Heart left ventricle (tissue), 16 donors: ENCODE results near the gene DMGDH. TPM values are rescaled to one million over a fixed set of nuclear protein-coding genes. Genes with fewer than 3 reads are reported as not detected.
A peak's percentile ranks its signal among the peaks of the same experiment; 100 is the strongest.

Experiments used
- ATAC-seq, 4 donors: fragments of 200-7000 bp; cut with Tn5 transposase; one replicate each; pipeline ENCODE4 v1.9.1; 2020 to 2022; ENCODE audit warnings: moderate library complexity in 4 of 4, mild to moderate bottlenecking in 3 of 4, moderate number of reproducible peaks in 1 of 4
- DNase-seq, 5 donors: peaks; one replicate each; pipeline ENCODE4 v3.0.0-alpha.2; 2020
- H3K27ac ChIP-seq, 12 donors: fragments of 200-600 bp; sonication (generic) in 4 of 12; one replicate each; pipeline versions ENCODE4 v1.5.0 to v1.8.0; 2016 to 2022; ENCODE audit warnings: mild to moderate bottlenecking in 2 of 12
- H3K27me3 ChIP-seq, 9 donors: fragments of 200-600 bp; sonication (generic) in 2 of 9; one replicate each; pipeline versions ENCODE4 v1.5.1 to v1.8.0; 2016 to 2022; ENCODE audit warnings: mild to moderate bottlenecking in 3 of 9
- H3K36me3 ChIP-seq, 9 donors: fragments of 200-600 bp; sonication (generic) in 2 of 9; one replicate each; pipeline versions ENCODE4 v1.5.0 to v1.8.0; 2018 to 2022; ENCODE audit warnings: mild to moderate bottlenecking in 2 of 9
- H3K4me1 ChIP-seq, 12 donors: fragments of 200-600 bp; sonication (generic) in 4 of 12; one replicate each; pipeline versions ENCODE4 v1.5.0 to v1.8.0; 2016 to 2022; ENCODE audit warnings: mild to moderate bottlenecking in 3 of 12
- H3K4me3 ChIP-seq, 12 donors: fragments of 200-600 bp; sonication (generic) in 4 of 12; one replicate each; pipeline versions ENCODE4 v1.5.0 to v1.8.0; 2017 to 2022; ENCODE audit warnings: mild to moderate bottlenecking in 9 of 12, moderate library complexity in 4 of 12
- H3K9me3 ChIP-seq, 12 donors: fragments of 200-600 bp; sonication (generic) in 4 of 12; one replicate each; pipeline versions ENCODE4 v1.5.0 to v1.8.0; 2016 to 2022; ENCODE audit warnings: mild to moderate bottlenecking in 1 of 12
- CTCF ChIP-seq, 12 donors: fragments of 200-600 bp; sonication (generic) in 4 of 12; IDR thresholded peaks; one replicate each; pipeline versions ENCODE4 v1.5.0 to v1.8.0; 2018 to 2022; ENCODE audit warnings: antibody characterized with exemption in 12 of 12, mild to moderate bottlenecking in 5 of 12
- POLR2A ChIP-seq, 2 donors: fragments of 450-650 bp; IDR thresholded peaks; one replicate each; pipeline ENCODE4 v1.6.1; 2017; ENCODE audit warnings: antibody characterized with exemption in 2 of 2, mild to moderate bottlenecking in 2 of 2, moderate library complexity in 2 of 2
- WGBS, 4 donors: extraction: QIAGEN DNeasy Blood & Tissue Kit in 2 of 4; methylation state at CpG; one replicate each; pipeline versions ENCODE4 v1.1.5 to v1.1.7; 2013 to 2018; 5-methylcytosine and 5-hydroxymethylcytosine counted together
- intact Hi-C, 10 donors: fragments of 100-400 bp; cut with DNase I; formaldehyde crosslinking; loops; one replicate each; pipeline versions ENCODE4 v1.11.1 to v1.14.2; 2022
- polyA plus RNA-seq, 2 donors: library from polyadenylated mRNA; stranded (reverse); fragments of 200-250 nt; gene quantifications; one replicate each; pipeline ENCODE4 v1.2.3, GENCODE V29; 2013
- total RNA-seq, 9 donors: library from RNA; depleted of rRNA in 2 of 9; stranded (reverse); fragments of >200 nt in 2 of 9; fragmentation: NEBNext Ultra II Directional in 3 of 9; extraction: Animal tissue kit (Norgen Biotek cat#: 25700) in 3 of 9; gene quantifications; one replicate each; pipeline versions ENCODE4 v1.1.0 to v1.2.4, GENCODE V29; 2016 to 2023
- donor health status: ischemic (EF 13 %, LVEDD 7.1; RV severe dilation, severe dysfunction).
- donor health status: healthy with polysubstance abuse.
- donor health status: DM: no; HTN: yes; CAD: no.
- donor health status: DM: no; HTN: no; CAD: no.
- donor health status: ischemic (EF 25% LVEDD 6.9; RV normal size, moderate dysfunction).
- donor health status: ischemic (EF 25% LVEDD 5.7; RV mildly dilated, moderate dysfunction).
- donor health status: healthy.
- donor health status: DM: yes; HTN: yes; CAD: no.
- donor health status: ischemic (EF 35%, LVEDD 5.7; RV mildly dilated, moderate dysfunction).
- donor health status: nonischemic (EF 11% LVEDD 7.7; RV severe dilation, severe dysfunction).
- donor health status: DM: yes; HTN: yes; CAD: no.
- donor health status: PGD.
- donor health status: ischemic (EF 29% LVEDD 5.4; RV normal size, mild dysfunction).
- donor health status: nonischemic (EF 23%, LVEDD 6.1; RV moderate dilation, normal function).

DMGDH gene
- total and polyA plus RNA-seq, 11 donors, result 0.25 to 3.2 (median 2.2) TPM

GRCh38 chr5:79111387-79111959, 42.0 kb upstream of the DMGDH start, which contains the start of gene BHMT:
Gene BHMT, plus strand, starts transcription at chr5:79111809. Its CDS starts 77 bp downstream, at chr5:79111886.
- WGBS, 4 donors, result 20 to 42% (median 23%) methylated on average over 8 to 32 of the region's 32 CpGs
- no peak for DNase-seq
- intact Hi-C loops, result loop anchor here in 2 of 10 donors (5.0 kb wide), 2 partner anchors 84 to 89 kb away; no protein-coding TSS in a partner anchor
- peak in 2 of 4 donors; percentile 28 to 36 for ATAC-seq
- TF ChIP-seq POLR2A (IDR thresholded peaks at IDR 0.05), result no peak
- no peak for TF ChIP-seq CTCF (IDR thresholded peaks at IDR 0.05)
- H3K27me3 ChIP-seq, result peaks cover 9 to 61% (median 31%) of the 10 kb centered on the region in 9 donors
- no peak within 1 kb of the TSS for H3K27ac ChIP-seq
- H3K36me3 ChIP-seq, result no peaks in the 10 kb centered on the region
- H3K4me3 ChIP-seq, result peak within 1 kb of the TSS in 5 of 12 donors; percentile 8 to 19 (median 12)
- no peaks in the 10 kb centered on the region for H3K9me3 ChIP-seq
- peaks cover 0 to 27% (median 2%) of the 10 kb centered on the region in 12 donors for H3K4me1 ChIP-seq

GRCh38 chr5:79109527-79110492, 40.3 kb upstream of the DMGDH start:
- peaks cover 0 to 27% (median 2%) of the 10 kb centered on the region in 12 donors for H3K4me1 ChIP-seq
- H3K27me3 ChIP-seq, result peaks cover 9 to 58% (median 31%) of the 10 kb centered on the region in 9 donors
- H3K36me3 ChIP-seq, result no peaks in the 10 kb centered on the region
- ATAC-seq, result no peak
- no peaks in the 10 kb centered on the region for H3K9me3 ChIP-seq
- TF ChIP-seq POLR2A (IDR thresholded peaks at IDR 0.05), result no peak
- TF ChIP-seq CTCF (IDR thresholded peaks at IDR 0.05), result peak in 9 of 12 donors; percentile 23 to 59 (median 41)
- H3K27ac ChIP-seq, result no peak overlapping the region
- WGBS, 4 donors, result 44 to 51% (median 47%) methylated on average over 15 of the region's 15 CpGs
- no peak for DNase-seq
- intact Hi-C loops, result loop anchor here in 2 of 10 donors (5.0 kb wide), 2 partner anchors 83 to 88 kb away; no protein-coding TSS in a partner anchor
- H3K4me3 ChIP-seq, result no peak overlapping the region

DNA sequence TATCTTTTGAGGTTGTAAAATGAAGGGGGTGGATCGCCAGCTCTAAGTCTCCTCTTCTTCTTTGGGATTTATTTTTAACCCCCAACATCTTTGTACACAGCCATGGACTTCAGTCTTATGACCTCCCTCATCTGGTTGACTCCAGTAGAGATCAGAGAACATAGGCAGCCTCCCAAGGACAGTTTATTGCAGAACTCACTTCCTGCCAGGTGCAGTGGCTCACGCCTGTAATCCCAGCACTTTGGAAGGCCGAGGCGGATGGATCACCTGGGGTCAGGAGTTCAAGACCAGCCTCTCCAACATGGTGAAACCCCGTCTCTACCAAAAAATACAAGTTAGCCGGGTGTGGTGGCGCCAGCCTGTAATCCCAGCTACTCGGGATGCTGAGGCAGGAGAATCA, 39.3 kb upstream of the DMGDH start:
- Histone ChIP-seq H3K27me3 (peaks cover 9 to 51% (median 31%) of the 10 kb centered on the region in 9 donors), H3K9me3 (no peaks in the 10 kb centered on the region), H3K36me3 (no peaks in the 10 kb centered on the region), H3K4me3 (no peak overlapping the region), H3K27ac (no peak overlapping the region), H3K4me1 (peaks cover 0 to 27% (median 2%) of the 10 kb centered on the region in 12 donors)
- DNase-seq (no peak), ATAC-seq (no peak)
- intact Hi-C loops, result no loop called here
- WGBS, 4 donors, result 77 to 85% (median 80%) methylated on average over 8 of the region's 8 CpGs
- TF ChIP-seq CTCF (IDR thresholded peaks at IDR 0.05) (no peak), POLR2A (IDR thresholded peaks at IDR 0.05) (no peak)

DNA sequence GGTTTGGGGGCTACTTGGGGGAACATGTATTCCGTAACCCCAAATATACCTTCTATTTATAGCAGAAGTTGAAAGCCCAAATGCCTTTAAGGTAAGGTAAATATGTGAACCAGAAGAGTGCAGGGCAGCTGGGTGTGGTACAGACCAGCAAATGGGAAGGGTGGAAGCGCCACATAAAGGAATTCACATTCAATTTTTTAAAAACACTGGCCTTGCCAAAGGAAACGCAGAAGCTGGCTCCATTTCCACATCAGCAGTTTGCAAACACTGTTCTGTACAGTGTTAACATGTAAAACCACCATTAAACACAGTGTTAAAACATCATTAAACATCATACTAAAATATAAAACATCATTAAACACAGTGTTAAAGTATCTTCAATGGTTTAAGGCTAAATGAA, 38.6 kb upstream of the DMGDH start:
- ATAC-seq, result no peak
- Histone ChIP-seq H3K4me3 (no peak overlapping the region), H3K9me3 (no peaks in the 10 kb centered on the region), H3K4me1 (peaks cover 0 to 27% (median 2%) of the 10 kb centered on the region in 12 donors), H3K27ac (no peak overlapping the region), H3K27me3 (peaks cover 9 to 44% (median 29%) of the 10 kb centered on the region in 9 donors), H3K36me3 (no peaks in the 10 kb centered on the region)
- 65 to 70% (median 67%) methylated on average over 3 of the region's 3 CpGs for WGBS, 4 donors
- intact Hi-C loops, result no loop called here
- TF ChIP-seq CTCF (IDR thresholded peaks at IDR 0.05) (no peak), POLR2A (IDR thresholded peaks at IDR 0.05) (no peak)
- DNase-seq, result no peak
